GM12892 (cell line): ENCODE measurements around the gene ZFYVE1.
"Not testable (repeated sequence)": the region's sequence is repeated elsewhere in the genome, so short reads cannot be mapped to it uniquely, and the experiment has no call there.

Source experiments
- DNase-seq: peaks from one replicate; pipeline ENCODE4 v3.0.0; 2011; ENCODE audit not compliant: insufficient read length
- FAIRE-seq: peaks from 2 replicates; lab custom pipeline; 2011; peaks lifted over from hg19 to GRCh38; lab: Jason Lieb, UNC
- POLR2A ChIP-seq: IDR thresholded peaks from 2 replicates; pipeline ENCODE4 v1.6.1; 2011; ENCODE audit warnings: low read depth, low read length, control low read depth
- POLR2AphosphoS5 ChIP-seq: IDR thresholded peaks from 2 replicates; pipeline ENCODE4 v1.6.1; 2011; ENCODE audit warnings: low read depth, low read length, control low read depth
- TAF1 ChIP-seq: IDR thresholded peaks from 2 replicates; pipeline ENCODE4 v1.6.1; 2011; ENCODE audit warnings: low read depth, mild to moderate bottlenecking, control low read depth, low read length, borderline replicate concordance

The ZFYVE1 gene

GRCh38 chr14:73027546-73027945 is 640 bp upstream of the ZFYVE1 start:
- DNase-seq: no peak

GRCh38 chr14:73026243-73026844 is 562 bp downstream of the ZFYVE1 start:
- FAIRE-seq (peak; percentile 17), DNase-seq (peak; percentile 21)
- no peak for TF ChIP-seq TAF1

More at GRCh38 chr14:73027546-73027945, 640 bp upstream of the ZFYVE1 start:
- FAIRE-seq: no peak
- TF ChIP-seq POLR2AphosphoS5 (no peak), TAF1 (no peak), POLR2A (no peak)

DNA sequence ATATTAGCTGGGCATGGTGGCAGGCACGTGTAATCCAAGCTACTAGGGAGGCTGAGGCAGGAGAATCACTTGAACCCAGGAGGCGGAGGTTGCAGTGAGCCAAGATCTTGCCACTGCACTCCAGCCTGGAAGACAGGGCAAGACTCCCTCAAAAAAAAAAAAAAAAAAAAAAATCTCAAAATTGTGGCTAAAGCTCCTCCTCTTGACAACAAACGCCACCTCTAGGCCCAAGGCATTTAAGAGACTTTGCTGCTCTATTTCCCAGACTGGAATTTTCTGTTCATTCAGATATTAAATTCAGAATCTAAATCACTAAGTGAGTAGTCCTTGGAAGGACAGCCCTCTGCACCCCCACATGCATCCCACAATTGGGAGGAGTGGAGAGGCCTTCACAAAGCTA is 1.4 kb downstream of the ZFYVE1 start:
- no peak for TF ChIP-seq POLR2A
- no peak for TF ChIP-seq TAF1
- no peak for TF ChIP-seq POLR2AphosphoS5
- FAIRE-seq: no peak
- DNase-seq: no peak

DNA sequence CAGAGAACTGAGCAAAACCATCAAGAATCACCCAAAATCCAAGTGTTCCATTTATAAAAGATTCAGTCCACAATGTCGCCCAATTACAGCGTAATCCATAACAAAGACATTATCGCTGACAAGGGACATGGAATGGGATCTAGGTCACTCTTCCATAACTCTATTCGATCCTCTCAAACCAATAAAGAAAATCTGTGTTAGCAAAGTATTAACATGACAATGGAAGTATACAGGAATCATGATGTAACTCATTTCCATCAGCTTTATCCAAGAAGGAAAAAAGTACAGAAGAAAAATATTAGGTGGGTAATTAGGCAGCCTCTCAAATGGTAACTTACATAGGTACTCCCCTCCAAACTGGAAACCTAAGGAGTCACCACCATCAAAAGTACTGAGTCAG is 4.9 kb downstream of the ZFYVE1 start:
- no peak for FAIRE-seq
- TF ChIP-seq POLR2A: no peak

DNA sequence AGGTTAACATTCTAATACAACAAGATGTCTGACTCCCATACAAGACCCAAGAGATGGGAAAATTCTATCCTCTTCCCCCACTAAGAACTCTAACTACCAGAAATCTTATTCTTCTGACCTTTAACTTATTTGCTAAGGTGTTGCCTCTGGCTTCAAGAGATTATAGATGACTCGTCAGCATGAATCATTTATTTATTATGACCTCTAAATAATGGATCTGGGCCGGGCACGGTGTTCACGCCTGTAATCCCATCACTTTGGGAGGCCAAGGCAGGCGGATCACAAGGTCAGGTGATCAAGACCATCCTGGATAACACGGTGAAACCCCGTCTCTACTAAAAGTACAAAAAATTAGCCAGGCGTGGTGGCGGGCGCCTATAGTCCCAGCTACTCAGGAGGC is 10.9 kb downstream of the ZFYVE1 start:
- not testable (repeated sequence) for DNase-seq, FAIRE-seq

More for the DNA sequence above, 4.9 kb downstream of the ZFYVE1 start:
- no peak for DNase-seq

- not testable (repeated sequence) for FAIRE-seq, DNase-seq
Measured at GRCh38 chr14:73015552-73015951, 11.4 kb downstream of the ZFYVE1 start.

- TF ChIP-seq POLR2A (no peak), POLR2AphosphoS5 (no peak), TAF1 (no peak)
- FAIRE-seq: peak; percentile 86
- DNase-seq: peak; percentile 24
Measured at GRCh38 chr14:73014105-73014504, 12.8 kb downstream of the ZFYVE1 start.

GRCh38 chr14:73011189-73011588 is 15.7 kb downstream of the ZFYVE1 start:
- not testable (repeated sequence) for FAIRE-seq, DNase-seq

GRCh38 chr14:73008501-73008900 is 18.4 kb downstream of the ZFYVE1 start:
- no peak for TF ChIP-seq TAF1
- no peak for TF ChIP-seq POLR2A
- no peak for TF ChIP-seq POLR2AphosphoS5
- FAIRE-seq (no peak), DNase-seq (no peak)

GRCh38 chr14:73007835-73008234 is 19.1 kb downstream of the ZFYVE1 start:
- FAIRE-seq: no peak
- TF ChIP-seq POLR2AphosphoS5 (no peak), TAF1 (no peak), POLR2A (no peak)
- DNase-seq: no peak

DNA sequence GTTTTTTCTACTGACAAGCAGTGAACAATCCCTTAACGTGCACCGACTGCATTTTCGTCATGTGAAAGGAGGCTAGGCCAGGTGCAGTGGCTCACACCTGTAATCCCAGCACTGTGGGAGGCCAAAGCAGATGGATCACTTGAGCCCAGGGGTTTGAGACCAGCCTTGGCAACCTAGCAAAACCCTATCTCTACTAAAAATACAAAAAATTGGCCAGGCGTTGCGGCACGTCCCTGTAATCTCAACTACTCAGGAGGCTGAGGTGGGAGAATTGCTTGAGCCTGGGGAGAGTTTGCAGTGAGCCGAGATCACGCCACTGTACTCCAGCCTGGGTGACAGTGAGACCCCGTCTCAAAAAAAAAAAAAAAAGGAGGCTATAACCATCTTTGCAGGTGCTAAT is 22.3 kb downstream of the ZFYVE1 start:
- not testable (repeated sequence) for DNase-seq, FAIRE-seq

- TF ChIP-seq POLR2AphosphoS5: no peak
- TF ChIP-seq POLR2A: no peak
- no peak for TF ChIP-seq TAF1
- DNase-seq (no peak), FAIRE-seq (no peak)
Measured at GRCh38 chr14:73003681-73004080, 23.2 kb downstream of the ZFYVE1 start.

GRCh38 chr14:73000073-73000472 is 26.8 kb downstream of the ZFYVE1 start:
- DNase-seq (no peak), FAIRE-seq (no peak)
- TF ChIP-seq POLR2AphosphoS5 (no peak), TAF1 (no peak), POLR2A (no peak)
